HCT116 (cell line): ENCODE measurements around the gene ADCY1. TPM values are rescaled to one million over a fixed set of nuclear protein-coding genes. Genes with fewer than 3 reads are reported as not detected.

Source experiments
- ATAC-seq: fragments of 200-7000 bp; cut with Tn5 transposase; 2 replicates; pipeline ENCODE4 v1.9.1; 2020; ENCODE audit warnings: mild to moderate bottlenecking, moderate library complexity
- BruUV-seq: library from RNA; stranded (reverse); fragments of 400-500 nt; replicated peaks from 2 replicates; lab custom pipeline; 2021; lab: Mats Ljungman, UMichigan
- CTCF ChIA-PET: fragments of 300-600 bp; sonication (Branson Sonifier 250); formaldehyde crosslinking; loops from one replicate; lab custom pipeline; 2021; ENCODE audit warnings: antibody characterized with exemption; lab: Charles Lee
- POLR2A ChIA-PET: fragments of 300-600, 350-600 bp; sonication (Branson Sonifier 250); formaldehyde crosslinking; loops from one replicate; lab custom pipeline; 2021; ENCODE audit warnings: antibody characterized with exemption; lab: Charles Lee
- RAD21 ChIA-PET, 2 experiments: fragments of 300-600 bp; sonication (Branson Sonifier 250); formaldehyde crosslinking; loops; one replicate each; lab custom pipeline; 2023; ENCODE audit warnings: low total read pairs in 2 of 2; ENCODE audit not compliant: uncharacterized antibody in 2 of 2, unreplicated experiment in 2 of 2, low non-redundant PET in 1 of 2; lab: Charles Lee
- DNase-seq: peaks from one replicate; pipeline ENCODE4 v3.0.0-alpha.2; 2010; ENCODE audit warnings: low read depth, low spot score
- H2AFZ ChIP-seq: fragments of 200-600 bp; shearing (Covaris generic), sonication (generic); 2 replicates; pipeline ENCODE4 v1.6.1; 2017; ENCODE audit warnings: low read depth, mixed run types, mixed read lengths, antibody characterized with exemption, low read length; ENCODE audit not compliant: poor library complexity, severe bottlenecking
- H3K27ac ChIP-seq: 2 replicates; pipeline ENCODE4 v1.5.1; 2012; ENCODE audit warnings: low read depth, low read length
- H3K27me3 ChIP-seq: fragments of 200-600 bp; sonication (generic); 2 replicates; pipeline ENCODE4 v1.6.1; 2016; ENCODE audit warnings: mixed run types, low read length, mixed read lengths; ENCODE audit not compliant: insufficient read depth
- H3K36me3 ChIP-seq, 2 experiments: fragments of 200-500 bp in 1 of 2; fragments of 200-600 bp in 1 of 2; sonication (Bioruptor generic) in 1 of 2; sonication (generic) in 1 of 2; 2 replicates each; pipeline versions ENCODE4 v1.5.1 to v1.6.1; 2014 to 2016; ENCODE audit warnings: low read length in 2 of 2, inconsistent platforms in 1 of 2, mixed read lengths in 1 of 2, mixed run types in 1 of 2; ENCODE audit not compliant: insufficient read depth in 2 of 2, control insufficient read depth in 1 of 2
- H3K4me1 ChIP-seq, 2 experiments: fragments of 200-600 bp in 1 of 2; sonication (generic) in 1 of 2; 2 replicates each; pipeline versions ENCODE4 v1.5.1 to v1.6.1; 2012 to 2017; ENCODE audit warnings: low read length in 2 of 2, inconsistent platforms in 1 of 2, mild to moderate bottlenecking in 1 of 2, mixed read lengths in 1 of 2, mixed run types in 1 of 2, moderate library complexity in 1 of 2; ENCODE audit not compliant: insufficient read depth in 2 of 2, control insufficient read depth in 1 of 2
- H3K4me2 ChIP-seq: fragments of 200-600 bp; sonication (generic); 2 replicates; pipeline ENCODE4 v1.6.1; 2017; ENCODE audit warnings: mixed run types, low read length, mixed read lengths
- H3K4me3 ChIP-seq, 2 experiments: fragments of 200-600 bp in 1 of 2; sonication (generic) in 1 of 2; replicated peaks in 1 of 2; 2 replicates each; pipeline ENCODE4 v1.5.1; 2011 to 2016; ENCODE audit warnings: low read length in 2 of 2, control low read depth in 1 of 2, low read depth in 1 of 2, mild to moderate bottlenecking in 1 of 2, mixed read lengths in 1 of 2, mixed run types in 1 of 2
- H3K79me2 ChIP-seq: fragments of 200-600 bp; sonication (generic); 2 replicates; pipeline ENCODE4 v1.6.1; 2017; ENCODE audit warnings: mild to moderate bottlenecking, mixed run types, low read length, moderate library complexity, mixed read lengths; ENCODE audit not compliant: insufficient read depth
- H3K9ac ChIP-seq: fragments of 200-600 bp; sonication (generic); 2 replicates; pipeline ENCODE4 v1.6.1; 2016; ENCODE audit warnings: low read length, mixed read lengths
- H3K9me2 ChIP-seq: fragments of 200-600 bp; sonication (generic), shearing (Covaris generic); 2 replicates; pipeline ENCODE4 v1.6.1; 2017; ENCODE audit warnings: mixed run types, mild to moderate bottlenecking, moderate library complexity; ENCODE audit not compliant: insufficient read depth
- H3K9me3 ChIP-seq, 2 experiments: fragments of 200-500 bp in 1 of 2; fragments of 200-600 bp in 1 of 2; sonication (Bioruptor generic) in 1 of 2; sonication (generic) in 1 of 2; 2 replicates each; pipeline ENCODE4 v1.6.1; 2014 to 2017; ENCODE audit warnings: low read length in 2 of 2, mixed read lengths in 2 of 2, inconsistent platforms in 1 of 2, low read depth in 1 of 2, mild to moderate bottlenecking in 1 of 2, mixed run types in 1 of 2, moderate library complexity in 1 of 2; ENCODE audit not compliant: control insufficient read depth in 1 of 2, insufficient read depth in 1 of 2
- H4K20me1 ChIP-seq: fragments of 200-600 bp; sonication (generic), shearing (Covaris generic); 2 replicates; pipeline ENCODE4 v1.6.1; 2017; ENCODE audit warnings: mixed run types, mild to moderate bottlenecking, moderate library complexity; ENCODE audit not compliant: insufficient read depth
- CBX3 ChIP-seq: IDR thresholded peaks from 2 replicates; pipeline ENCODE4 v1.6.1; 2012; ENCODE audit warnings: low read depth
- CEBPB ChIP-seq: IDR thresholded peaks from 2 replicates; pipeline ENCODE4 v1.6.1; 2012; ENCODE audit warnings: low read depth
- EZH2 ChIP-seq: fragments of 200-600 bp; sonication (generic); IDR thresholded peaks from 2 replicates; pipeline ENCODE4 v1.6.1; 2017; ENCODE audit warnings: antibody characterized with exemption, mixed run types
- FOSL1 ChIP-seq: IDR thresholded peaks from 2 replicates; pipeline ENCODE4 v1.6.1; 2012; ENCODE audit warnings: low read depth
- REST ChIP-seq: IDR thresholded peaks from 2 replicates; pipeline ENCODE4 v1.6.1; 2012; ENCODE audit warnings: low read depth
- SIN3A ChIP-seq: IDR thresholded peaks from 2 replicates; pipeline ENCODE4 v1.6.1; 2012; ENCODE audit warnings: low read depth
- SP1 ChIP-seq: IDR thresholded peaks from 2 replicates; pipeline ENCODE4 v1.6.1; 2012; ENCODE audit warnings: low read depth
- SRF ChIP-seq: IDR thresholded peaks from 2 replicates; pipeline ENCODE4 v1.6.1; 2012; ENCODE audit warnings: low read depth
- TCF7L2 ChIP-seq: IDR thresholded peaks from 2 replicates; pipeline ENCODE4 v1.7.0; 2011; ENCODE audit warnings: borderline replicate concordance, inconsistent platforms; ENCODE audit not compliant: insufficient read depth, insufficient read length; ENCODE audit errors: extremely low read depth
- ZFX ChIP-seq: fragments of 450-650 bp; IDR thresholded peaks from 2 replicates; pipeline ENCODE4 v1.6.1; 2017
- ZNF274 ChIP-seq: fragments of 200-500 bp; sonication (Bioruptor generic); IDR thresholded peaks from 2 replicates; pipeline ENCODE4 v1.6.1; 2014; ENCODE audit warnings: mild to moderate bottlenecking, low read depth, low read length, inconsistent platforms
- intact Hi-C: fragments of 100-400 bp; cut with micrococcal nuclease; formaldehyde crosslinking; loops from 2 replicates; pipeline ENCODE4 v1.10.0; 2022
- total RNA-seq: library from RNA; stranded (reverse); gene quantifications from one replicate; pipeline ENCODE4 v1.2.1, GENCODE V29; 2021; ENCODE audit not compliant: unreplicated experiment
- TF ChIP-seq, protein P1 (sequence below): IDR thresholded peaks from 2 replicates; pipeline ENCODE4 v1.6.1; 2011; ENCODE audit warnings: mild to moderate bottlenecking, low read length, moderate library complexity; ENCODE audit not compliant: insufficient replicate concordance; ENCODE audit errors: extremely low read depth
- TF ChIP-seq, protein P2 (sequence below): IDR thresholded peaks from 2 replicates; pipeline ENCODE4 v1.6.1; 2012

ADCY1 gene
- total RNA-seq, 1 experiment from 2014 or later = 0.05 TPM

DNA sequence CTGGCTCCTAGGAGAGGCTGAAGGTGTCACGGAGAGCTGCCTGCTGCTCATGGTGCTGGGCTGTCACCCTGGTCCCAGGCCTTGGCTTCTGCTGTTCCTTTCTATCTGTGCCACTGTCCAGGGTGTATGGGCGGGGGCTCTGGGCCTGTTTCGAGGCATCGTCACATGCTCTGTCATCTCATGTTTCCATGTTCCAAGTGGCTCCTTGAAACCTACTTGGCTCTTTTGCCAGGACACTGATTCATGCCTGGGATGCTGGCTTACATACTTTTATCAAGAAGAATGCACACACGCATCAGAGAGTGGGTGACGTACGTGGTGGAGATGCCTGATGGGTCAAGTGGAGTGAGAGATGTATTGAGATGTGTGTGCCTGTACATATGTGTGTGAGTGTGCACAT is 50.9 kb downstream of the ADCY1 start:
- Histone ChIP-seq H3K9ac (no peak overlapping the region), H3K27me3 (peaks cover 6% of the 10 kb centered on the region; the same call in 1 of the 2 replicates), H3K79me2 (no peaks in the 10 kb centered on the region), H3K36me3 (no peaks in the 10 kb centered on the region), H3K4me3 (no peak overlapping the region), H3K9me2 (no peaks in the 10 kb centered on the region), H3K4me2 (no peak overlapping the region), H3K27ac (no peak overlapping the region), H2AFZ (no peak overlapping the region), H4K20me1 (no peaks in the 10 kb centered on the region), H3K4me1 (no peaks in the 10 kb centered on the region), H3K9me3 (no peaks in the 10 kb centered on the region)
- intact Hi-C loops = no loop called here
- no TSS peak for BruUV-seq
- ChIA-PET POLR2A (no interaction called here), CTCF (no interaction called here), RAD21 (no interaction called here)
- DNase-seq = no peak
- TF ChIP-seq REST (no peak), FOSL1 (no peak), CEBPB (no peak), SP1 (no peak), TCF7L2 (no peak), ZNF274 (no peak), SIN3A (no peak), SRF (no peak), EZH2 (no peak), CBX3 (no peak), ZFX (no peak)
- TF ChIP-seq, protein P1, sequence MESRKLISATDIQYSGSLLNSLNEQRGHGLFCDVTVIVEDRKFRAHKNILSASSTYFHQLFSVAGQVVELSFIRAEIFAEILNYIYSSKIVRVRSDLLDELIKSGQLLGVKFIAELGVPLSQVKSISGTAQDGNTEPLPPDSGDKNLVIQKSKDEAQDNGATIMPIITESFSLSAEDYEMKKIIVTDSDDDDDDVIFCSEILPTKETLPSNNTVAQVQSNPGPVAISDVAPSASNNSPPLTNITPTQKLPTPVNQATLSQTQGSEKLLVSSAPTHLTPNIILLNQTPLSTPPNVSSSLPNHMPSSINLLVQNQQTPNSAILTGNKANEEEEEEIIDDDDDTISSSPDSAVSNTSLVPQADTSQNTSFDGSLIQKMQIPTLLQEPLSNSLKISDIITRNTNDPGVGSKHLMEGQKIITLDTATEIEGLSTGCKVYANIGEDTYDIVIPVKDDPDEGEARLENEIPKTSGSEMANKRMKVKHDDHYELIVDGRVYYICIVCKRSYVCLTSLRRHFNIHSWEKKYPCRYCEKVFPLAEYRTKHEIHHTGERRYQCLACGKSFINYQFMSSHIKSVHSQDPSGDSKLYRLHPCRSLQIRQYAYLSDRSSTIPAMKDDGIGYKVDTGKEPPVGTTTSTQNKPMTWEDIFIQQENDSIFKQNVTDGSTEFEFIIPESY = no peak
- TF ChIP-seq, protein P2, sequence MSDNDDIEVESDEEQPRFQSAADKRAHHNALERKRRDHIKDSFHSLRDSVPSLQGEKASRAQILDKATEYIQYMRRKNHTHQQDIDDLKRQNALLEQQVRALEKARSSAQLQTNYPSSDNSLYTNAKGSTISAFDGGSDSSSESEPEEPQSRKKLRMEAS = no peak
- no peak for ATAC-seq
